H1 (cell line): ENCODE results near the gene TMC3. TPM values are rescaled to one million over a fixed set of nuclear protein-coding genes. Genes with fewer than 3 reads are reported as not detected.

Experiments used
- CTCF ChIA-PET: fragments of 300-600 bp; sonication (Branson Sonifier 250); formaldehyde crosslinking; loops from one replicate; lab custom pipeline; 2021; ENCODE audit not compliant: partially characterized antibody; lab: Charles Lee
- POLR2A ChIA-PET: fragments of 300-600 bp; sonication (Branson Sonifier 250); formaldehyde crosslinking; loops from one replicate; lab custom pipeline; 2021; ENCODE audit warnings: inconsistent platforms; ENCODE audit not compliant: partially characterized antibody; lab: Charles Lee
- DNase-seq, 2 experiments: peaks; one replicate each; pipeline versions ENCODE4 v3.0.0 to v3.0.0-alpha.2; 2010 to 2022; ENCODE audit warnings: low spot score in 2 of 2, low read depth in 1 of 2, mixed read lengths in 1 of 2
- FAIRE-seq: peaks from 2 replicates; lab custom pipeline; 2011; peaks lifted over from hg19 to GRCh38; lab: Jason Lieb, UNC
- H2AFZ ChIP-seq: 2 replicates; pipeline ENCODE4 v1.8.1; 2012; ENCODE audit warnings: low read length, inconsistent platforms
- H2AK5ac ChIP-seq: 2 replicates; pipeline ENCODE4 v1.6.1; 2013; ENCODE audit warnings: low read depth, low read length
- H2BK120ac ChIP-seq: replicated peaks from 2 replicates; pipeline ENCODE3; 2013; ENCODE audit warnings: low read depth, low read length, inconsistent platforms
- H2BK12ac ChIP-seq: 2 replicates; pipeline ENCODE4 v1.6.1; 2013; ENCODE audit warnings: low read depth, low read length
- H2BK15ac ChIP-seq: 2 replicates; pipeline ENCODE4 v1.6.1; 2013; ENCODE audit warnings: low read length
- H2BK20ac ChIP-seq: 2 replicates; pipeline ENCODE4 v1.6.1; 2013; ENCODE audit warnings: low read length
- H2BK5ac ChIP-seq: 2 replicates; pipeline ENCODE4 v1.6.1; 2013; ENCODE audit warnings: low read depth, low read length
- H3K14ac ChIP-seq: 2 replicates; pipeline ENCODE4 v1.6.1; 2013; ENCODE audit warnings: inconsistent platforms; ENCODE audit not compliant: insufficient read length
- H3K18ac ChIP-seq: 2 replicates; pipeline ENCODE4 v1.6.1; 2013; ENCODE audit warnings: low read length; ENCODE audit errors: extremely low read depth
- H3K23ac ChIP-seq: 2 replicates; pipeline ENCODE4 v1.6.1; 2013; ENCODE audit warnings: inconsistent platforms; ENCODE audit not compliant: insufficient read length
- H3K23me2 ChIP-seq: 2 replicates; pipeline ENCODE4 v1.6.1; 2013; ENCODE audit warnings: low read depth, low read length
- H3K27ac ChIP-seq: 2 replicates; pipeline ENCODE4 v1.6.1; 2011; ENCODE audit warnings: low read depth, low read length, inconsistent platforms
- H3K27me3 ChIP-seq, 4 experiments: replicated peaks in 1 of 4; 1 replicate in 1 of 4; 2 replicates in 3 of 4; pipeline versions ENCODE4 v1.6.1 to v1.8.1; 2011 to 2013; ENCODE audit warnings: low read length in 3 of 4, mild to moderate bottlenecking in 3 of 4, inconsistent platforms in 2 of 4, mixed read lengths in 2 of 4, moderate library complexity in 1 of 4; ENCODE audit not compliant: control insufficient read depth in 3 of 4, insufficient read depth in 3 of 4; ENCODE audit errors: extremely low read depth in 1 of 4
- H3K36me3 ChIP-seq, 4 experiments: 2 replicates each; pipeline versions ENCODE4 v1.6.1 to v1.8.1; 2011 to 2013; ENCODE audit warnings: mild to moderate bottlenecking in 4 of 4, low read length in 3 of 4, moderate library complexity in 2 of 4, control low read depth in 1 of 4, inconsistent platforms in 1 of 4; ENCODE audit not compliant: insufficient read depth in 4 of 4, control insufficient read depth in 2 of 4
- H3K4ac ChIP-seq: replicated peaks from 2 replicates; pipeline ENCODE3; 2013; ENCODE audit warnings: low read length, low read depth, mixed read lengths, inconsistent platforms; ENCODE audit not compliant: insufficient read length
- H3K4me1 ChIP-seq, 4 experiments: replicated peaks in 1 of 4; 1 replicate in 1 of 4; 2 replicates in 3 of 4; pipeline versions ENCODE4 v1.6.1 to v1.8.1; 2011 to 2013; ENCODE audit warnings: low read length in 3 of 4, inconsistent platforms in 2 of 4, mixed read lengths in 1 of 4; ENCODE audit not compliant: insufficient read depth in 4 of 4, control insufficient read depth in 3 of 4
- H3K4me2 ChIP-seq, 2 experiments: 2 replicates each; pipeline versions ENCODE4 v1.6.1 to v1.8.1; 2011 to 2013; ENCODE audit warnings: low read depth in 2 of 2, low read length in 2 of 2, control low read depth in 1 of 2, inconsistent platforms in 1 of 2, mild to moderate bottlenecking in 1 of 2; ENCODE audit not compliant: insufficient read depth in 1 of 2
- H3K4me3 ChIP-seq, 4 experiments: fragments of 200-600, 300-600 bp in 1 of 4; sonication (generic), shearing (Covaris generic), sonication (Bioruptor Twin) in 1 of 4; 2 replicates each; pipeline versions ENCODE4 v1.5.1 to v1.8.1; 2011 to 2016; ENCODE audit warnings: low read length in 4 of 4, low read depth in 3 of 4, control low read depth in 2 of 4, inconsistent platforms in 2 of 4, mild to moderate bottlenecking in 2 of 4, mixed read lengths in 1 of 4, moderate library complexity in 1 of 4; ENCODE audit not compliant: insufficient read depth in 2 of 4; ENCODE audit errors: extremely low read depth in 1 of 4
- H3K56ac ChIP-seq: replicated peaks from 2 replicates; pipeline ENCODE3; 2013; ENCODE audit warnings: low read depth, mild to moderate bottlenecking, mixed read lengths, low read length, inconsistent platforms; ENCODE audit not compliant: insufficient read length
- H3K79me1 ChIP-seq: 2 replicates; pipeline ENCODE4 v1.6.1; 2013; ENCODE audit warnings: low read depth, low read length, control low read depth
- H3K79me2 ChIP-seq, 2 experiments: 2 replicates each; pipeline versions ENCODE4 v1.6.1 to v1.8.1; 2012 to 2013; ENCODE audit warnings: low read length in 2 of 2, mild to moderate bottlenecking in 2 of 2, inconsistent platforms in 1 of 2; ENCODE audit not compliant: insufficient read depth in 2 of 2, control insufficient read depth in 1 of 2
- H3K9ac ChIP-seq, 4 experiments: replicated peaks in 1 of 4; 1 replicate in 1 of 4; 2 replicates in 3 of 4; pipeline versions ENCODE4 v1.6.1 to v1.8.1; 2011 to 2013; ENCODE audit warnings: low read depth in 3 of 4, low read length in 3 of 4, control low read depth in 2 of 4, mild to moderate bottlenecking in 2 of 4, moderate library complexity in 2 of 4, inconsistent platforms in 1 of 4; ENCODE audit errors: extremely low read depth in 1 of 4
- H3K9me3 ChIP-seq, 2 experiments: 2 replicates each; pipeline versions ENCODE4 v1.6.1 to v1.8.1; 2012 to 2013; ENCODE audit warnings: mild to moderate bottlenecking in 2 of 2, moderate library complexity in 2 of 2, control low read depth in 1 of 2, inconsistent platforms in 1 of 2, low read depth in 1 of 2, low read length in 1 of 2, mixed read lengths in 1 of 2; ENCODE audit not compliant: insufficient read depth in 2 of 2
- H4K20me1 ChIP-seq, 2 experiments: replicated peaks in 1 of 2; 2 replicates each; pipeline versions ENCODE3 to v1.8.1; 2011 to 2013; ENCODE audit warnings: inconsistent platforms in 2 of 2, low read length in 2 of 2, mild to moderate bottlenecking in 1 of 2; ENCODE audit not compliant: insufficient read depth in 2 of 2, control insufficient read depth in 1 of 2
- H4K5ac ChIP-seq: 2 replicates; pipeline ENCODE4 v1.6.1; 2013; ENCODE audit warnings: low read length, low read depth, mixed read lengths, inconsistent platforms; ENCODE audit not compliant: insufficient read length
- H4K8ac ChIP-seq: 2 replicates; pipeline ENCODE4 v1.8.0; 2013; ENCODE audit warnings: mild to moderate bottlenecking, moderate library complexity, low read length, inconsistent platforms; ENCODE audit not compliant: insufficient read depth; ENCODE audit errors: extremely low read depth
- H4K91ac ChIP-seq: replicated peaks from 2 replicates; pipeline ENCODE3; 2013; ENCODE audit warnings: low read length, mixed read lengths, inconsistent platforms; ENCODE audit not compliant: insufficient read length
- WGBS, 2 experiments: shearing (Covaris generic) in 1 of 2; methylation state at CpG; one replicate each; pipeline versions ENCODE4 v1.1.6 to v1.1.7; 2013 to 2015; ENCODE audit warnings: low lambda C conversion rate in 2 of 2, mixed read lengths in 2 of 2, inconsistent platforms in 1 of 2, low coverage in 1 of 2, missing lambda C conversion rate in 1 of 2; ENCODE audit not compliant: insufficient replicate concordance in 2 of 2, insufficient coverage in 1 of 2, insufficient read length in 1 of 2; ENCODE audit errors: extremely low coverage in 1 of 2, missing lambda C conversion rate in 1 of 2; 5-methylcytosine and 5-hydroxymethylcytosine counted together
- polyA plus RNA-seq, 7 experiments: library from polyadenylated mRNA; depleted of rRNA in 3 of 7; stranded (reverse) in 5 of 7; unstranded in 2 of 7; fragments of >200 nt in 5 of 7; fragments of 200-250 nt in 2 of 7; gene quantifications; 1 replicate in 5 of 7; 2 replicates in 1 of 7; 4 replicates in 1 of 7; pipeline versions ENCODE4 v1.2.1 to v1.2.3, GENCODE V29; 2011 to 2013; ENCODE audit warnings: missing spikeins in 2 of 7, mixed read lengths in 2 of 7
- total RNA-seq: library from RNA; stranded (reverse); fragmentation: NEBNext Ultra II Directional; extraction: Animal tissue kit (Norgen Biotek cat#: 25700); gene quantifications from 2 replicates; pipeline ENCODE4 v1.2.1, GENCODE V29; 2021

TMC3 gene
- total and polyA plus RNA-seq, 2 of the 8 experiments (the other 6 are each of a cell fraction or from before 2014, with no cell fraction given), result not detected

- no peak overlapping the region for H3K9ac ChIP-seq
- H3K4ac ChIP-seq, result no peak overlapping the region
- no peaks in the 10 kb centered on the region for H3K79me1 ChIP-seq
- H3K56ac ChIP-seq, result no peak overlapping the region
- no peak overlapping the region for H3K4me2 ChIP-seq
- no peak overlapping the region for H2BK12ac ChIP-seq
- no peak overlapping the region for H2AFZ ChIP-seq
- H2BK20ac ChIP-seq, result no peak overlapping the region
- H3K14ac ChIP-seq, result no peak overlapping the region
- no peaks in the 10 kb centered on the region for H3K36me3 ChIP-seq
- no peaks in the 10 kb centered on the region for H3K27me3 ChIP-seq
- no peak overlapping the region for H4K5ac ChIP-seq
- H3K18ac ChIP-seq, result no peak overlapping the region
- no peak overlapping the region for H4K8ac ChIP-seq
- no peaks in the 10 kb centered on the region for H3K79me2 ChIP-seq
- DNase-seq (no peak), FAIRE-seq (no peak)
- no peak overlapping the region for H3K27ac ChIP-seq
- H3K4me3 ChIP-seq, result no peak overlapping the region
- POLR2A ChIA-PET, result interaction anchor here (0.7 kb wide), 1 partner anchor 57 kb away, joined by 3 read pairs; the partner anchor contains the start of gene STARD5
- no peak overlapping the region for H2BK120ac ChIP-seq
- CTCF ChIA-PET, result interaction anchor here (0.8 to 2.2 kb wide), 12 partner anchors 9 to 207 kb away, joined by 3 to 13 read pairs (median 5); no protein-coding TSS in a partner anchor
- H3K23me2 ChIP-seq, result no peaks in the 10 kb centered on the region
- no peaks in the 10 kb centered on the region for H3K4me1 ChIP-seq
- H3K23ac ChIP-seq, result no peak overlapping the region
- H2BK5ac ChIP-seq, result no peak overlapping the region
- H3K9me3 ChIP-seq, result peaks cover 0 to 4% of the 10 kb centered on the region in 2 experiments; a peak in 1 of 4 replicates
- 73% methylated on average over 2 of the region's 2 CpGs; no CpG with 5 or more reads in 1 of the 2 experiments for WGBS, 2 experiments
- no peak overlapping the region for H4K91ac ChIP-seq
- no peak overlapping the region for H2BK15ac ChIP-seq
- no peak overlapping the region for H2AK5ac ChIP-seq
- H4K20me1 ChIP-seq, result no peaks in the 10 kb centered on the region
Observed at GRCh38 chr15:81380668-81381067, 6.7 kb upstream of the TMC3 start.
